BJ (cell line): Measurements from ENCODE around the gene PER1. TPM values are rescaled to one million over a fixed set of nuclear protein-coding genes. Genes with fewer than 3 reads are reported as not detected.
A peak's percentile ranks its signal among the peaks of the same experiment; 100 is the strongest.

Experiments used
- CTCF ChIA-PET: fragments of 350-600 bp; formaldehyde crosslinking; extraction: SDS; loops from one replicate; lab custom pipeline; 2021; ENCODE audit warnings: antibody characterized with exemption, inconsistent platforms; lab: Yijun Ruan, JAX
- POLR2A ChIA-PET: fragments of 300-600 bp; sonication (Branson Sonifier 250); formaldehyde crosslinking; extraction: SDS; loops from one replicate; lab custom pipeline; 2021; ENCODE audit warnings: antibody characterized with exemption; lab: Charles Lee
- DNase-seq: peaks from one replicate; pipeline ENCODE4 v3.0.0-alpha.2; 2011; ENCODE audit warnings: low read depth
- H3K27me3 ChIP-seq: 2 replicates; pipeline ENCODE4 v1.6.0; 2011; ENCODE audit warnings: low read length; ENCODE audit not compliant: control insufficient read depth, insufficient read depth
- H3K36me3 ChIP-seq: 2 replicates; pipeline ENCODE4 v1.5.1; 2011; ENCODE audit warnings: low read length; ENCODE audit not compliant: control insufficient read depth, insufficient read depth
- H3K4me3 ChIP-seq: 2 replicates; pipeline ENCODE4 v1.5.1; 2011; ENCODE audit warnings: low read depth, mild to moderate bottlenecking, control low read depth, low read length
- CTCF ChIP-seq: IDR thresholded peaks from 2 replicates; pipeline ENCODE4 v1.5.1; 2011; ENCODE audit warnings: low read depth, mild to moderate bottlenecking, control low read depth, inconsistent platforms, low read length, moderate library complexity; ENCODE audit not compliant: insufficient read depth
- polyA plus RNA-seq: library from polyadenylated mRNA; depleted of rRNA; stranded (reverse); fragments of >200 nt; gene quantifications from 2 replicates; pipeline ENCODE4 v1.2.3, GENCODE V29; 2011

PER1 gene
- polyA plus RNA-seq, 1 experiment, result 7.7 TPM

- ChIA-PET POLR2A (no interaction called here), CTCF (interaction anchor here (1.0 to 6.1 kb wide), 19 partner anchors 10 to 315 kb away, joined by 3 to 54 read pairs (median 9); partner anchors contain the start of genes NDEL1 and PER1)
- Histone ChIP-seq H3K36me3 (no peaks in the 10 kb centered on the region), H3K4me3 (peak overlapping the region; percentile 59), H3K27me3 (peaks cover 8% of the 10 kb centered on the region)
- TF ChIP-seq CTCF, result peak; percentile 49
- no peak for DNase-seq
Measured at GRCh38 chr17:8120520-8121406, 31.4 kb downstream of the PER1 start.

- CTCF ChIA-PET, result interaction anchor here (0.6 to 6.1 kb wide), 40 partner anchors 9 to 1068 kb away, joined by 3 to 54 read pairs (median 4); partner anchors contain the start of genes ALOX12B, AURKB, CTC1 and NDEL1
- Histone ChIP-seq H3K36me3 (no peaks in the 10 kb centered on the region), H3K4me3 (peak overlapping the region; percentile 59), H3K27me3 (peaks cover 11% of the 10 kb centered on the region)
- peak; percentile 68 for DNase-seq
- TF ChIP-seq CTCF, result no peak
- POLR2A ChIA-PET, result interaction anchor here (0.6 to 1.1 kb wide), 2 partner anchors 18 to 376 kb away, joined by 3 to 16 read pairs; no protein-coding TSS in a partner anchor
Measured at GRCh38 chr17:8119581-8120519, 32.4 kb downstream of the PER1 start.

GRCh38 chr17:8118769-8119580 lies 33.2 kb downstream of the PER1 start:
- no peak for DNase-seq
- CTCF ChIA-PET, result interaction anchor here (0.6 to 6.1 kb wide), 40 partner anchors 8 to 249 kb away, joined by 3 to 54 read pairs (median 5); partner anchors contain the start of genes ALOX12B, AURKB, CTC1 and RANGRF
- peak overlapping the region; percentile 53 for H3K4me3 ChIP-seq
- H3K36me3 ChIP-seq, result no peaks in the 10 kb centered on the region
- POLR2A ChIA-PET, result interaction anchor here (0.6 to 1.1 kb wide), 5 partner anchors 15 to 376 kb away, joined by 3 to 16 read pairs (median 5); no protein-coding TSS in a partner anchor
- H3K27me3 ChIP-seq, result peaks cover 17% of the 10 kb centered on the region
- TF ChIP-seq CTCF, result peak; percentile 97

- POLR2A ChIA-PET, result interaction anchor here (0.7 kb wide), 1 partner anchor 135 kb away, joined by 13 read pairs; no protein-coding TSS in a partner anchor
- H3K36me3 ChIP-seq, result no peaks in the 10 kb centered on the region
- CTCF ChIA-PET, result interaction anchor here (0.7 to 6.1 kb wide), 31 partner anchors 10 to 248 kb away, joined by 3 to 54 read pairs (median 6); partner anchors contain the start of genes AURKB and CTC1
- H3K27me3 ChIP-seq, result peaks cover 17% of the 10 kb centered on the region
- DNase-seq, result no peak
- H3K4me3 ChIP-seq, result peak within 1 kb of the TSS; percentile 53
- no peak for TF ChIP-seq CTCF
Measured at GRCh38 chr17:8117980-8118768, 34.0 kb downstream of the PER1 start, which contains the start of gene ALOXE3. Gene ALOXE3, minus strand, starts transcription at chr17:8118514. Its CDS starts 524 bp downstream, at chr17:8117990.
